Common myeloid progenitor, CD34-positive (primary cell): ENCODE results near the gene TSPAN3.
A peak's percentile ranks its signal among the peaks of the same experiment; 100 is the strongest.

ENCODE experiments used
- CTCF ChIA-PET: fragments of 350-600 bp; sonication (Branson Sonifier 250); formaldehyde crosslinking; loops from one replicate; lab custom pipeline; 2021; ENCODE audit warnings: antibody characterized with exemption; lab: Charles Lee
- POLR2A ChIA-PET: fragments of 350-600 bp; sonication (Branson Sonifier 250); formaldehyde crosslinking; loops from one replicate; lab custom pipeline; 2021; ENCODE audit warnings: antibody characterized with exemption; lab: Charles Lee
- DNase-seq, 3 donors: peaks; one replicate each; pipeline versions ENCODE4 v3.0.0 to v3.0.0-alpha.2; 2013
- H3K27ac ChIP-seq, 2 experiments: 1 replicate in 1 of 2; 2 replicates in 1 of 2; pipeline ENCODE4 v1.7.0; 2013; ENCODE audit warnings: inconsistent platforms in 2 of 2, low read length in 2 of 2, mild to moderate bottlenecking in 2 of 2, low read depth in 1 of 2, moderate library complexity in 1 of 2; ENCODE audit not compliant: severe bottlenecking in 2 of 2, insufficient read depth in 1 of 2, poor library complexity in 1 of 2
- H3K27me3 ChIP-seq, 5 experiments: replicated peaks in 2 of 5; 1 replicate in 3 of 5; 2 replicates in 2 of 5; pipeline versions ENCODE4 v1.6.1 to v1.7.0; 2013; ENCODE audit warnings: low read length in 4 of 5, mild to moderate bottlenecking in 2 of 5, moderate library complexity in 2 of 5, inconsistent platforms in 1 of 5; ENCODE audit not compliant: insufficient read depth in 5 of 5, control insufficient read depth in 4 of 5
- H3K36me3 ChIP-seq, 4 experiments: 1 replicate in 2 of 4; 2 replicates in 2 of 4; pipeline versions ENCODE4 v1.6.1 to v1.7.0; 2013; ENCODE audit warnings: low read length in 3 of 4, control low read depth in 1 of 4, mild to moderate bottlenecking in 1 of 4; ENCODE audit not compliant: control insufficient read depth in 4 of 4, insufficient read depth in 4 of 4
- H3K4me1 ChIP-seq, 4 experiments: 1 replicate in 3 of 4; 2 replicates in 1 of 4; pipeline versions ENCODE4 v1.6.1 to v1.7.1; 2013; ENCODE audit warnings: low read length in 3 of 4, mild to moderate bottlenecking in 3 of 4, control low read depth in 1 of 4, inconsistent platforms in 1 of 4, moderate library complexity in 1 of 4; ENCODE audit not compliant: control insufficient read depth in 4 of 4, insufficient read depth in 4 of 4; ENCODE audit errors: control extremely low read depth in 1 of 4
- H3K4me3 ChIP-seq, 7 experiments: 1 replicate in 4 of 7; 2 replicates in 3 of 7; pipeline versions ENCODE4 v1.5.1 to v1.7.0; 2013; ENCODE audit warnings: mild to moderate bottlenecking in 7 of 7, low read length in 6 of 7, moderate library complexity in 6 of 7, inconsistent platforms in 2 of 7, low read depth in 2 of 7, control low read depth in 1 of 7; ENCODE audit not compliant: insufficient read depth in 4 of 7, control insufficient read depth in 1 of 7; ENCODE audit errors: extremely low read depth in 1 of 7
- H3K9me3 ChIP-seq, 5 experiments: 1 replicate in 4 of 5; 2 replicates in 1 of 5; pipeline versions ENCODE4 v1.6.1 to v1.7.1; 2013; ENCODE audit warnings: low read length in 4 of 5, mild to moderate bottlenecking in 2 of 5, inconsistent platforms in 1 of 5, low read depth in 1 of 5, moderate library complexity in 1 of 5; ENCODE audit not compliant: control insufficient read depth in 4 of 5, insufficient read depth in 2 of 5; ENCODE audit errors: control extremely low read depth in 1 of 5
- WGBS: methylation state at CpG from one replicate; pipeline ENCODE4 v1.1.5; 2013; ENCODE audit not compliant: insufficient coverage; 5-methylcytosine and 5-hydroxymethylcytosine counted together

TSPAN3 gene

DNA sequence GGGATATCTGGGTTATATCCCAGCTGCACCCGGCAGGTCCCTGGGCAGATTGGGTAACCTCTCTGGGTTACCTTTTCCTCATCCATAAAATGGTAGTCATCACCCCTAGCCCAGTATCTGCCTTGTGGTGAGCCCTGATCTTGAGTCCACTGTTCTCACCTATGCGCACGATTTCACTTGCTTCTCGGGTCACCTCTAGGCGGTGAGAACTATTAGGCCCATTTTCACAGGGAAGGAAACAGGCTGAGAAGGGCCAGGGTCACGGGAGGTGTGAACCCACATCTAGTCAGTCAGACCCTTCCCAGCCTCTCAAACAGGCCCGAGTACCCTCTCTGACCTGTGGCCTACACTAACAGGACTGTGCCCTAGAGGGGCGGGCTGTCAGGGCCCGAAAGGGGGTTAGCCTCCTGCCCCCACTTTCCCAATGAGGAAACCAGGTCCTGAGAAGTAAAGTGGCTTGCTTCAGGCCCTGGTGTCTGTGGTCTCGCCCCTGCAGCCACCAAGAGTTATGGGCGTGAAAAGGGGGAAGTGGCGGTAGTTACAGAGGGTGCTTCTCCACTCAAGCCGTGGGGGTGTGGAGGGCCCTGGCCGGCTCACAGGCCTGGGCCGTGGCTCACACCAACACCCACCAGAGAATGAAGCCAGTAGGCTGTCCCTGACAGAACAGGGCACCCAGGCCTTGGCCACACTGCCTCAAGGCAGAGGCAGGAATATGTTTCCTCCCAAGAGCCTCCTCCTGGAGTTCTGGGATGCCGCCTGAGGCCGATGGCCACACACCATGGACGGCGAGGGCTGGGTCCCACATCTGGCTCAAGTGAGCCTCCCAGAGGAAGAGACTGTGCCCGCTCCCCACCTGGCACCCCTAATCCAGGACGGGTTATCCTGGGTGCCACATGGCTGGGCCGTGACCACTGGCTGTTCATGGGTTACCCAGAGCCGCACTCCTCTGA lies 56.5 kb downstream of the TSPAN3 start:
- H3K9me3 ChIP-seq, result no peaks in the 10 kb centered on the region
- peak; percentile 57 to 91 (median 89) for DNase-seq
- peaks cover 6 to 70% (median 52%) of the 10 kb centered on the region in 4 experiments for H3K4me1 ChIP-seq
- WGBS, result 50% methylated on average over 19 of the region's 23 CpGs
- peak overlapping the region in 2 of 7 experiments; percentile 4 to 8 for H3K4me3 ChIP-seq
- ChIA-PET POLR2A (no interaction called here), CTCF (interaction anchor here (0.9 to 2.1 kb wide), 8 partner anchors 8 to 41 kb away, joined by 3 to 11 read pairs (median 4); no protein-coding TSS in a partner anchor)
- H3K27ac ChIP-seq, result no peak overlapping the region
- peaks cover 0 to 13% (median 0%) of the 10 kb centered on the region in 4 experiments for H3K36me3 ChIP-seq
- H3K27me3 ChIP-seq, result no peaks in the 10 kb centered on the region

DNA sequence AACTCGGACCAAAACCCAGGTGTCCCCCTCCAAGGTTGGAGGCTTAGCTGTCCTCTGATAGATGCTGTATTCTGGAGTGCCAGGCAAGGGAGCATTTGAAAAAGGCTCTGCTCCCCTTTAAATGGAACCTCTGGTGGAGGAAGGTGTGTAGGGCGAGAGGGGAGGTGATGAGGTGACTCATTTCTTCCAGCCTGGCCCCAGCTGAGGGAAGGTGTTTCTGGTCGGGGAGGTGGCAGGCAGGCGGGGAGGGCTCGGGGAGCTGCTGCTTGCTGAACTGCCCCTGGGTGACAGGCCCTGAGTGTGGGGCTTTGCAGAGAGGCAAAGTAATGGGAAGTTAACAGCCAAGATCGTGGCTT lies 57.2 kb downstream of the TSPAN3 start:
- H3K27ac ChIP-seq, result no peak overlapping the region
- H3K4me3 ChIP-seq, result peak overlapping the region in 2 of 7 experiments; percentile 4 to 8
- H3K9me3 ChIP-seq, result no peaks in the 10 kb centered on the region
- peak; percentile 40 to 78 (median 75) for DNase-seq
- ChIA-PET POLR2A (no interaction called here), CTCF (interaction anchor here (0.9 to 2.1 kb wide), 9 partner anchors 9 to 41 kb away, joined by 3 to 11 read pairs (median 4); no protein-coding TSS in a partner anchor)
- WGBS, result 67% methylated on average over 5 of the region's 6 CpGs
- peaks cover 6 to 63% (median 49%) of the 10 kb centered on the region in 4 experiments for H3K4me1 ChIP-seq
- no peaks in the 10 kb centered on the region for H3K27me3 ChIP-seq
- H3K36me3 ChIP-seq, result peaks cover 0 to 6% (median 0%) of the 10 kb centered on the region in 4 experiments

DNA sequence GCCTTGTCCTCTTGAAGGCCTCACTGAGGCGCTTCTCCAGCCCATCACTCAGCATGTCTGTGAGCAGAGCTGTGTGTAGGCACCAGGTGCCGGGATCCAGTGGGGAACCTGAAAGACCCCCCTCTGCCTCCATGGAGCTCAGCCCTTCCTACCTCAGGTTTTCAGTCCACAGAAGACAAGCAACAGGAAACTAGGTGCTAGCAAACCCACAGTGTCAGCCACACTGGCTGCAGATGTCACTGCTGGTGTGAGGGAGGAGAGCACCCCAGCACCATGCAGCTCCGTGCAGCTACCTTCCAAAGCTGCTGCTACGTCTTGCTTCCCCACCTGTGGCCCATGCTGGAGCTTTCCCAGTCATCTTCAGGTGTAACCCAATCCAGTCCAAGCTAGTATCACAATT lies 58.0 kb downstream of the TSPAN3 start:
- H3K9me3 ChIP-seq, result no peaks in the 10 kb centered on the region
- H3K27me3 ChIP-seq, result no peaks in the 10 kb centered on the region
- DNase-seq, result no peak
- peaks cover 0 to 4% (median under 1%) of the 10 kb centered on the region in 4 experiments for H3K36me3 ChIP-seq
- H3K4me1 ChIP-seq, result peaks cover 6 to 56% (median 48%) of the 10 kb centered on the region in 4 experiments
- no peak overlapping the region for H3K4me3 ChIP-seq
- CTCF ChIA-PET, result interaction anchor here (0.7 to 2.1 kb wide), 10 partner anchors 8 to 40 kb away, joined by 3 to 11 read pairs (median 4); no protein-coding TSS in a partner anchor
- no peak overlapping the region for H3K27ac ChIP-seq
- POLR2A ChIA-PET, result no interaction called here
- WGBS, result 86% methylated on average over 1 of the region's 4 CpGs

DNA sequence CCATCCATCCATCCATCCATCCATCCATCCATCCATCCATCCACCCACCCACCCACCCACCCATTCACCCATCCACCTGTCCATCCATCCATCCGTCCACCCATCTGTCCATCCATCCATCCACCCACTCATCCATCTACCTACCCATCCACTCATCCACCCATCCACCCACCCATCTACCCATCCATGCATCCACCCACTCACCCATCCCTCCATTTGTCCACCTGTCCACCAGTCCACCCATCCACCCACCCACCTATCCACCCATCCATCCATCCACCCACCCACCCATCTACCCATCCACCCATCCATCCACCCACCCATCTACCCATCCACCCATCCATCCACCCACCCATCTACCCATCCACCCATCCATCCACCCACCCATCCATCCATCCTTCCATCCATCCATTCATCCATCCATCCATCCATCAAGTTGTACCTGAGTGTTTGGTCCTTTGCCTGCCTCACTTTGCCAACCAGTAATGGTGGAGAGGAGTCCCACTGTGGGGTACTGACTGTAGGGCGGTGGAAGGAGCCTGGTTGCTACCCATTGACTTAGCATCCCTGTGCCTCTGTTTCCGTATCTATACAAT lies 58.7 kb downstream of the TSPAN3 start:
- ChIA-PET CTCF (interaction anchor here (0.9 to 2.1 kb wide), 6 partner anchors 11 to 39 kb away, joined by 3 to 11 read pairs (median 4); no protein-coding TSS in a partner anchor), POLR2A (no interaction called here)
- Histone ChIP-seq H3K4me3 (no peak overlapping the region), H3K4me1 (peaks cover 6 to 53% (median 45%) of the 10 kb centered on the region in 4 experiments), H3K27me3 (no peaks in the 10 kb centered on the region), H3K27ac (no peak overlapping the region), H3K36me3 (peaks cover 0 to 2% (median under 1%) of the 10 kb centered on the region in 4 experiments), H3K9me3 (no peaks in the 10 kb centered on the region)
- DNase-seq, result no peak
- 100% methylated on average over 2 of the region's 3 CpGs for WGBS

DNA sequence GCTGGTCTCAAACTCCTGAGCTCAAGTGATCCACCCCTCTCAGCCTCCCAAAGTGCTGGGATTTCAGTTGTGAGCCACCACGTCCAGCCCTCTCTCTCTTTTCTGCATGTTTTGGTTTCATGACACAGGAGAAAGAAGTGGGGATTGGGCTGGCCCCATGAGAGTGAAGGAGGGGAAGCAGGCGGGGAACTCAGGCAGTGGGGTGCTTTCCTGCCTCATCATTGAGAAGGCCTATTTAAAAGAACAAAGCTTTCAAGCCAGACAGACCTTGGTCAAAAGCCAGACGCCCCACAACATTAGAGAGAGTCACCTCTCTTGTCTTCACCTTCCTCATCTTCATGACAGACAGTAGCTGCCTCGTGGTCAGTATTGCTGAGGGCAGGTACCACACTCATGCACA lies 60.1 kb downstream of the TSPAN3 start:
- Histone ChIP-seq H3K36me3 (peaks cover 0 to 5% (median 2%) of the 10 kb centered on the region in 4 experiments), H3K9me3 (no peaks in the 10 kb centered on the region), H3K4me1 (peaks cover 6 to 41% (median 35%) of the 10 kb centered on the region in 4 experiments), H3K27ac (no peak overlapping the region), H3K27me3 (no peaks in the 10 kb centered on the region), H3K4me3 (no peak overlapping the region)
- POLR2A ChIA-PET, result no interaction called here
- CTCF ChIA-PET, result interaction anchor here (1.1 to 1.5 kb wide), 3 partner anchors 12 to 38 kb away, joined by 3 to 7 read pairs (median 3); no protein-coding TSS in a partner anchor
- no peak for DNase-seq
- WGBS, result 89% methylated on average over 2 of the region's 4 CpGs

DNA sequence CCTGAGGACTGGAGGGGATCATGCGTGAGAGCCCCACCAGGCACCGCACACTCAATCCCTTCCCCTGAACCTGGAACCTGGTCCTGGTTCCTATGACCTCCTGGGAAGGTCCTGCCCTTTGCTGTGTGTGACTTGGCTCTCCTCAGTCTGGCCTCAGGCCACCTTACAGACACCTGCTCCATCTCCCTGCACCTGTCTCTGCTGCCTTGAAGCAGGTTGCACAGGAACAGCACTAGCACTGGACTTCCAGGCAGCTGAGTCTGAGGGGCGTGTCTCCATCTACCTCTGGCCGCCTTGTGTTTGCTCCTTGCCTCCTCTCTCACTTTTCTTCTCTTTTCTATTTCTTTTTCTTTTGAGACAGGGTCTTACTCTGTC lies 60.6 kb downstream of the TSPAN3 start:
- POLR2A ChIA-PET, result no interaction called here

More for the DNA sequence above, 60.6 kb downstream of the TSPAN3 start:
- Histone ChIP-seq H3K4me3 (no peak overlapping the region), H3K36me3 (peaks cover 0 to 5% (median 2%) of the 10 kb centered on the region in 4 experiments), H3K27me3 (no peaks in the 10 kb centered on the region), H3K4me1 (peaks cover 6 to 36% (median 29%) of the 10 kb centered on the region in 4 experiments), H3K9me3 (no peaks in the 10 kb centered on the region), H3K27ac (no peak overlapping the region)
- no peak for DNase-seq
- WGBS, result 96% methylated on average over 3 of the region's 4 CpGs
- CTCF ChIA-PET, result interaction anchor here (1.1 to 1.5 kb wide), 2 partner anchors 13 to 25 kb away, joined by 3 to 7 read pairs; no protein-coding TSS in a partner anchor
